Measurements from ENCODE around the gene MARS1. TPM values are rescaled to one million over a fixed set of nuclear protein-coding genes. Genes with fewer than 3 reads are reported as not detected.
"Not testable (repeated sequence)": the region's sequence is repeated elsewhere in the genome, so short reads cannot be mapped to it uniquely, and the experiment has no call there.

The MARS1 gene
- total RNA-seq, 6 experiments from 2014 or later = 53.4 to 66.6 (median 60.4) TPM

GRCh38 chr12:57441846-57442427 is 45.9 kb upstream of the MARS1 start:
- 100% methylated on average over 1 of the region's 1 CpG for WGBS (ENCODE audit: insufficient coverage, low coverage, low lambda C conversion rate, missing lambda C conversion rate)
- Histone ChIP-seq H3K9me3 (no peaks in the 10 kb centered on the region), H3K4me3 (no peak overlapping the region), H3K27me3 (no peaks in the 10 kb centered on the region), H3K36me3 (no peaks in the 10 kb centered on the region), H3K27ac (no peak overlapping the region), H3K4me1 (peaks cover 0 to 29% (median 6%) of the 10 kb centered on the region in 4 donors)
- no peak for DNase-seq
- no peak for TF ChIP-seq CTCF (IDR thresholded peaks at IDR 0.05)
- no peak for TF ChIP-seq POLR2A (IDR thresholded peaks at IDR 0.05)
- ATAC-seq = no peak
- intact Hi-C loops (cut with DNase I) = no loop called here

GRCh38 chr12:57444337-57444736 is 43.5 kb upstream of the MARS1 start:
- 24% methylated on average over 3 of the region's 6 CpGs for WGBS (ENCODE audit: insufficient coverage, low coverage, low lambda C conversion rate, missing lambda C conversion rate)
- H3K4me3 ChIP-seq; H3K27ac ChIP-seq; H3K36me3 ChIP-seq; H3K9me3 ChIP-seq; intact Hi-C loops (cut with DNase I); H3K27me3 ChIP-seq; DNase-seq; ATAC-seq: not testable (repeated sequence)
- H3K4me1 ChIP-seq = peaks cover 0 to 14% (median 2%) of the 10 kb centered on the region in 4 donors

GRCh38 chr12:57444744-57445143 is 43.1 kb upstream of the MARS1 start:
- 56% methylated on average over 5 of the region's 5 CpGs for WGBS (ENCODE audit: insufficient coverage, low coverage, low lambda C conversion rate, missing lambda C conversion rate)
- ATAC-seq (no peak), DNase-seq (no peak)
- intact Hi-C loops (cut with DNase I) = no loop called here
- Histone ChIP-seq H3K4me3 (no peak overlapping the region), H3K4me1 (peaks cover 0 to 13% (median 4%) of the 10 kb centered on the region in 4 donors), H3K9me3 (no peaks in the 10 kb centered on the region), H3K36me3 (no peaks in the 10 kb centered on the region), H3K27me3 (no peaks in the 10 kb centered on the region), H3K27ac (no peak overlapping the region)
- no peak for TF ChIP-seq CTCF (IDR thresholded peaks at IDR 0.05)

- ATAC-seq = no peak
- intact Hi-C loops (cut with DNase I) = no loop called here
- no peak for TF ChIP-seq CTCF (IDR thresholded peaks at IDR 0.05)
- TF ChIP-seq POLR2A (IDR thresholded peaks at IDR 0.05) = no peak
Observed at GRCh38 chr12:57446292-57446960, 41.4 kb upstream of the MARS1 start.

GRCh38 chr12:57448669-57449068 is 39.2 kb upstream of the MARS1 start:
- TF ChIP-seq CTCF (IDR thresholded peaks at IDR 0.05) (no peak), POLR2A (IDR thresholded peaks at IDR 0.05) (no peak)
- intact Hi-C loops (cut with DNase I) = no loop called here
- ATAC-seq (no peak), DNase-seq (no peak)
- 85% methylated on average over 2 of the region's 2 CpGs for WGBS (ENCODE audit: insufficient coverage, low coverage, low lambda C conversion rate, missing lambda C conversion rate)
- H3K36me3 ChIP-seq = no peaks in the 10 kb centered on the region
- H3K27ac ChIP-seq = no peak overlapping the region
- no peak overlapping the region for H3K4me3 ChIP-seq
- H3K4me1 ChIP-seq = peaks cover 0 to 45% (median 20%) of the 10 kb centered on the region in 4 donors
- no peaks in the 10 kb centered on the region for H3K9me3 ChIP-seq
- H3K27me3 ChIP-seq = no peaks in the 10 kb centered on the region

More at GRCh38 chr12:57446292-57446960, 41.4 kb upstream of the MARS1 start:
- H3K36me3 ChIP-seq = no peaks in the 10 kb centered on the region
- no peak for DNase-seq
- no peaks in the 10 kb centered on the region for H3K9me3 ChIP-seq
- 66% methylated on average over 6 of the region's 6 CpGs for WGBS (ENCODE audit: insufficient coverage, low coverage, low lambda C conversion rate, missing lambda C conversion rate)
- H3K4me3 ChIP-seq = no peak overlapping the region
- peaks cover 0 to 23% (median 11%) of the 10 kb centered on the region in 4 donors for H3K4me1 ChIP-seq
- H3K27me3 ChIP-seq = no peaks in the 10 kb centered on the region
- no peak overlapping the region for H3K27ac ChIP-seq
